Endothelial cell (in vitro differentiated cells): ENCODE measurements around the gene ZNF277. TPM values are rescaled to one million over a fixed set of nuclear protein-coding genes. Genes with fewer than 3 reads are reported as not detected.

ENCODE experiments used
- DNase-seq: peaks from one replicate; pipeline ENCODE4 v3.0.0; 2021; ENCODE audit warnings: low spot score
- H3K27ac Mint-ChIP-seq: one replicate; pipeline ENCODE4 v1.8.0; 2021; ENCODE audit warnings: mixed read lengths, inconsistent platforms; ENCODE audit not compliant: unreplicated experiment
- H3K27me3 Mint-ChIP-seq: one replicate; pipeline ENCODE4 v1.8.0; 2021; ENCODE audit warnings: mild to moderate bottlenecking, moderate library complexity, mixed read lengths, inconsistent platforms; ENCODE audit not compliant: unreplicated experiment
- H3K36me3 Mint-ChIP-seq: one replicate; pipeline ENCODE4 v1.8.0; 2021; ENCODE audit warnings: mild to moderate bottlenecking, low read depth, mixed read lengths, inconsistent platforms; ENCODE audit not compliant: unreplicated experiment
- H3K4me1 Mint-ChIP-seq: one replicate; pipeline ENCODE4 v1.8.0; 2021; ENCODE audit warnings: mild to moderate bottlenecking, mixed read lengths, inconsistent platforms; ENCODE audit not compliant: unreplicated experiment
- H3K4me3 Mint-ChIP-seq: one replicate; pipeline ENCODE4 v1.8.0; 2021; ENCODE audit warnings: mild to moderate bottlenecking, mixed read lengths, inconsistent platforms; ENCODE audit not compliant: unreplicated experiment
- H3K9me3 Mint-ChIP-seq: one replicate; pipeline ENCODE4 v1.8.0; 2021; ENCODE audit warnings: mixed read lengths, inconsistent platforms; ENCODE audit not compliant: unreplicated experiment
- CTCF ChIP-seq: fragments of 200-600 bp; sonication (generic); IDR thresholded peaks from one replicate; pipeline ENCODE4 v1.5.0; 2021; ENCODE audit warnings: antibody characterized with exemption; ENCODE audit not compliant: unreplicated experiment
- total RNA-seq: library from RNA; stranded (reverse); fragmentation: NEBNext Ultra II Directional; extraction: Animal tissue kit (Norgen Biotek cat#: 25700); gene quantifications from one replicate; pipeline ENCODE4 v1.2.1, GENCODE V29; 2021; ENCODE audit not compliant: unreplicated experiment

Gene ZNF277
- total RNA-seq, 1 donor from 2014 or later: 26.1 TPM

GRCh38 chr7:112293416-112293815, 86.9 kb downstream of the ZNF277 start:
- no peaks in the 10 kb centered on the region for H3K9me3 Mint-ChIP-seq
- no peaks in the 10 kb centered on the region for H3K27me3 Mint-ChIP-seq
- no peak for TF ChIP-seq CTCF
- no peak for DNase-seq
- no peaks in the 10 kb centered on the region for H3K36me3 Mint-ChIP-seq
- no peak overlapping the region for H3K27ac Mint-ChIP-seq
- no peaks in the 10 kb centered on the region for H3K4me1 Mint-ChIP-seq
- H3K4me3 Mint-ChIP-seq: no peak overlapping the region

- H3K4me3 Mint-ChIP-seq: no peak overlapping the region
- H3K27me3 Mint-ChIP-seq: no peaks in the 10 kb centered on the region
- no peak for DNase-seq
- no peak overlapping the region for H3K27ac Mint-ChIP-seq
- no peaks in the 10 kb centered on the region for H3K9me3 Mint-ChIP-seq
- H3K4me1 Mint-ChIP-seq: no peaks in the 10 kb centered on the region
- H3K36me3 Mint-ChIP-seq: no peaks in the 10 kb centered on the region
- no peak for TF ChIP-seq CTCF
Measured at GRCh38 chr7:112296432-112296831, 89.9 kb downstream of the ZNF277 start.

GRCh38 chr7:112297681-112298080, 91.2 kb downstream of the ZNF277 start:
- Mint-ChIP-seq H3K4me1 (peaks cover 3% of the 10 kb centered on the region), H3K36me3 (no peaks in the 10 kb centered on the region)

GRCh38 chr7:112298543-112299100, 92.1 kb downstream of the ZNF277 start:
- Mint-ChIP-seq H3K9me3 (no peaks in the 10 kb centered on the region), H3K27me3 (no peaks in the 10 kb centered on the region), H3K4me1 (peaks cover 4% of the 10 kb centered on the region), H3K36me3 (no peaks in the 10 kb centered on the region), H3K4me3 (no peak overlapping the region), H3K27ac (no peak overlapping the region)
- TF ChIP-seq CTCF: no peak
- no peak for DNase-seq

More at GRCh38 chr7:112297681-112298080, 91.2 kb downstream of the ZNF277 start:
- Mint-ChIP-seq H3K27ac (no peak overlapping the region), H3K9me3 (no peaks in the 10 kb centered on the region), H3K4me3 (no peak overlapping the region), H3K27me3 (no peaks in the 10 kb centered on the region)
- no peak for DNase-seq
- no peak for TF ChIP-seq CTCF

- no peaks in the 10 kb centered on the region for H3K36me3 Mint-ChIP-seq
- no peaks in the 10 kb centered on the region for H3K9me3 Mint-ChIP-seq
- H3K27me3 Mint-ChIP-seq: no peaks in the 10 kb centered on the region
Measured at GRCh38 chr7:112300072-112300471, 93.6 kb downstream of the ZNF277 start.

More at GRCh38 chr7:112300072-112300471, 93.6 kb downstream of the ZNF277 start:
- TF ChIP-seq CTCF: no peak
- H3K27ac Mint-ChIP-seq: no peak overlapping the region
- DNase-seq: no peak
- peaks cover 4% of the 10 kb centered on the region for H3K4me1 Mint-ChIP-seq
- no peak overlapping the region for H3K4me3 Mint-ChIP-seq
